GM12878 (cell line): ENCODE data around the gene MRPS23. TPM values are rescaled to one million over a fixed set of nuclear protein-coding genes. Genes with fewer than 3 reads are reported as not detected.

Experiments used
- ATAC-seq: fragments of 200-7000 bp; cut with Tn5 transposase; 3 replicates; pipeline ENCODE4 v1.9.1; 2020; ENCODE audit warnings: mild to moderate bottlenecking, moderate library complexity
- BruUV-seq: library from RNA; stranded (reverse); fragments of 400-500 nt; replicated peaks from 2 replicates; lab custom pipeline; 2021; lab: Mats Ljungman, UMichigan
- CTCF ChIA-PET: fragments of 300-600 bp; sonication (Branson Sonifier 250); formaldehyde crosslinking; extraction: SDS; loops from one replicate; lab custom pipeline; 2021; ENCODE audit warnings: inconsistent platforms; lab: Yijun Ruan, JAX
- POLR2A ChIA-PET: fragments of 350-600 bp; formaldehyde crosslinking; extraction: SDS; loops from one replicate; lab custom pipeline; 2021; ENCODE audit warnings: inconsistent platforms; lab: Charles Lee
- RAD21 ChIA-PET: fragments of 300-600 bp; sonication (Branson Sonifier 250); formaldehyde crosslinking; loops from one replicate; lab custom pipeline; 2023; ENCODE audit warnings: antibody characterized with exemption; ENCODE audit not compliant: unreplicated experiment; lab: Charles Lee
- SMC1A ChIA-PET: fragments of 300-600 bp; sonication (Branson Sonifier 250); formaldehyde crosslinking; loops from one replicate; lab custom pipeline; 2023; ENCODE audit not compliant: unreplicated experiment, uncharacterized antibody; lab: Charles Lee
- DNase-seq: peaks from one replicate; pipeline ENCODE4 v3.0.0-alpha.2; 2011; ENCODE audit warnings: low read depth, low spot score
- FAIRE-seq: peaks from 3 replicates; lab custom pipeline; 2011; peaks lifted over from hg19 to GRCh38; lab: Jason Lieb, UNC
- H2AFZ ChIP-seq: 2 replicates; pipeline ENCODE4 v1.6.0; 2011; ENCODE audit warnings: low read depth, low read length, control low read depth; ENCODE audit not compliant: control insufficient read depth
- H3K27ac ChIP-seq: 2 replicates; pipeline ENCODE4 v1.5.1; 2011; ENCODE audit warnings: control low read depth; ENCODE audit not compliant: control insufficient read depth, insufficient read depth
- H3K27me3 ChIP-seq, 2 experiments: replicated peaks in 1 of 2; 2 replicates each; pipeline versions ENCODE4 v1.6.0 to v1.6.1; 2011; ENCODE audit warnings: low read length in 1 of 2; ENCODE audit not compliant: control insufficient read depth in 2 of 2, insufficient read depth in 2 of 2
- H3K36me3 ChIP-seq, 2 experiments: 2 replicates each; pipeline ENCODE4 v1.5.1; 2011; ENCODE audit warnings: low read length in 1 of 2; ENCODE audit not compliant: control insufficient read depth in 2 of 2, insufficient read depth in 2 of 2
- H3K4me1 ChIP-seq: 2 replicates; pipeline ENCODE4 v1.6.1; 2011; ENCODE audit warnings: mild to moderate bottlenecking, low read length, moderate library complexity, mixed read lengths; ENCODE audit not compliant: control insufficient read depth, insufficient read depth
- H3K4me2 ChIP-seq: 2 replicates; pipeline ENCODE4 v1.6.0; 2011; ENCODE audit warnings: control low read depth; ENCODE audit not compliant: control insufficient read depth, insufficient read depth
- H3K4me3 ChIP-seq: fragments of 200-600 bp; sonication (generic); 2 replicates; pipeline ENCODE4 v1.5.1; 2016
- H3K79me2 ChIP-seq: 2 replicates; pipeline ENCODE4 v1.6.0; 2011; ENCODE audit warnings: low read length; ENCODE audit not compliant: control insufficient read depth, insufficient read depth
- H3K9ac ChIP-seq: 2 replicates; pipeline ENCODE4 v1.8.0; 2011; ENCODE audit warnings: low read length, control low read depth, mixed read lengths; ENCODE audit not compliant: control insufficient read depth, insufficient read depth
- H3K9me3 ChIP-seq: replicated peaks from 3 replicates; pipeline ENCODE4 v1.5.1; 2011; ENCODE audit warnings: mild to moderate bottlenecking, low read length; ENCODE audit not compliant: control insufficient read depth, insufficient read depth
- H4K20me1 ChIP-seq: 2 replicates; pipeline ENCODE4 v1.6.0; 2011; ENCODE audit not compliant: control insufficient read depth, insufficient read depth
- BCL11A ChIP-seq: IDR thresholded peaks from 2 replicates; pipeline ENCODE4 v1.6.1; 2011; ENCODE audit warnings: low read depth, low read length
- KDM1A ChIP-seq: fragments of 200-600 bp; sonication (generic); IDR thresholded peaks from 2 replicates; pipeline ENCODE4 v1.6.1; 2016; ENCODE audit warnings: borderline replicate concordance
- MEF2A ChIP-seq: IDR thresholded peaks from 2 replicates; pipeline ENCODE4 v1.6.1; 2011; ENCODE audit warnings: low read depth, mild to moderate bottlenecking, low read length, moderate library complexity; ENCODE audit not compliant: insufficient read depth
- MTA2 ChIP-seq: fragments of 450-650 bp; IDR thresholded peaks from 2 replicates; pipeline ENCODE4 v1.6.1; 2016; ENCODE audit warnings: low read depth, mild to moderate bottlenecking, moderate library complexity
- NFXL1 ChIP-seq: fragments of 450-650 bp; IDR thresholded peaks from 2 replicates; pipeline ENCODE4 v1.6.1; 2017; ENCODE audit warnings: antibody characterized with exemption, mild to moderate bottlenecking, borderline replicate concordance
- POLR2A ChIP-seq: IDR thresholded peaks from 2 replicates; pipeline ENCODE4 v1.6.1; 2011; ENCODE audit warnings: low read depth, mild to moderate bottlenecking, low read length
- RAD21 ChIP-seq: IDR thresholded peaks from 2 replicates; pipeline ENCODE4 v1.6.1; 2011; ENCODE audit warnings: mild to moderate bottlenecking, low read depth, low read length, moderate library complexity; ENCODE audit not compliant: insufficient read depth
- RELB ChIP-seq: fragments of 450-650 bp; IDR thresholded peaks from 2 replicates; pipeline ENCODE4 v1.6.1; 2017; ENCODE audit warnings: low read depth, mild to moderate bottlenecking, moderate library complexity
- RUNX3 ChIP-seq: IDR thresholded peaks from 2 replicates; pipeline ENCODE4 v1.6.1; 2012; ENCODE audit warnings: low read length, inconsistent platforms
- SMAD5 ChIP-seq: IDR thresholded peaks from 2 replicates; pipeline ENCODE4 v1.6.1; 2016; ENCODE audit warnings: antibody characterized with exemption, low read depth
- STAT3 ChIP-seq: IDR thresholded peaks from 2 replicates; pipeline ENCODE4 v1.6.1; 2011; ENCODE audit warnings: low read depth, low read length, improper control_type of control experiment
- ZNF592 ChIP-seq: fragments of 450-650 bp; IDR thresholded peaks from 2 replicates; pipeline ENCODE4 v1.6.1; 2017; ENCODE audit warnings: mild to moderate bottlenecking, moderate library complexity
- ZNF622 ChIP-seq: fragments of 450-650 bp; IDR thresholded peaks from 2 replicates; pipeline ENCODE4 v1.6.1; 2017; ENCODE audit warnings: mild to moderate bottlenecking, inconsistent platforms
- ZNF687 ChIP-seq: fragments of 450-650 bp; IDR thresholded peaks from 2 replicates; pipeline ENCODE4 v1.6.1; 2017; ENCODE audit warnings: mild to moderate bottlenecking, moderate library complexity
- ZSCAN29 ChIP-seq: fragments of 450-650 bp; IDR thresholded peaks from 2 replicates; pipeline ENCODE4 v1.6.1; 2017; ENCODE audit warnings: mild to moderate bottlenecking, moderate library complexity
- WGBS: methylation state at CpG from one replicate; pipeline ENCODE4 v1.1.6; 2016; ENCODE audit warnings: low lambda C conversion rate; ENCODE audit not compliant: insufficient replicate concordance, insufficient coverage; ENCODE audit errors: missing lambda C conversion rate; 5-methylcytosine and 5-hydroxymethylcytosine counted together
- in situ Hi-C: fragments of 300-500 bp; cut with MboI; formaldehyde crosslinking; loops from 9 replicates; pipeline ENCODE4 v1.14.3; 2018; ENCODE audit warnings: mixed read lengths
- intact Hi-C: fragments of 100-400 bp; cut with micrococcal nuclease; formaldehyde crosslinking; loops from one replicate; pipeline ENCODE4 v1.14.2; 2022; ENCODE audit not compliant: unreplicated experiment
- polyA plus RNA-seq, 11 experiments: library from polyadenylated mRNA; depleted of rRNA in 4 of 11; unstranded in 6 of 11; stranded (reverse) in 5 of 11; fragments of >200 nt; fragmentation: Nextera tagmentation in 4 of 11; fragmentation: Illumina TruSeq in 1 of 11; extraction: Ambion mirVana in 4 of 11; extraction: Trizol in 1 of 11; gene quantifications; 1 replicate in 1 of 11; 2 replicates in 10 of 11; pipeline versions ENCODE4 v1.2.1 to v1.2.3, GENCODE V29; 2011 to 2016; ENCODE audit warnings: inconsistent platforms in 2 of 11, missing spikeins in 2 of 11, low read depth in 1 of 11
- total RNA-seq, 4 experiments: library from RNA; depleted of rRNA in 3 of 4; stranded (reverse); fragments of >200 nt in 3 of 4; fragmentation: Illumina TruSeq in 1 of 4; extraction: Trizol in 1 of 4; gene quantifications; 2 replicates each; pipeline versions ENCODE4 v1.2.1 to v1.2.3, GENCODE V29; 2013 to 2021

Gene MRPS23
- total and polyA plus RNA-seq, 10 of the 15 experiments (the other 5 are each of a cell fraction or from before 2014, with no cell fraction given): 65.3 to 237 (median 87.9) TPM

- ATAC-seq: no peak
- whole genome bisulfite sequencing: 56% methylated on average over 8 of the region's 8 CpGs
- H4K20me1 ChIP-seq: no peaks in the 10 kb centered on the region; the same call in 1 of the 2 replicates
- H3K27me3 ChIP-seq: no peaks in the 10 kb centered on the region
- H3K4me1 ChIP-seq: peaks cover 30% of the 10 kb centered on the region
- H3K9me3 ChIP-seq: no peaks in the 10 kb centered on the region
- SMC1A ChIA-PET: interaction anchor here (0.8 to 7.8 kb wide), 8 partner anchors 8 to 216 kb away, joined by 3 to 111 read pairs (median 4); no protein-coding TSS in a partner anchor
- no peak overlapping the region for H2AFZ ChIP-seq
- CTCF ChIA-PET: interaction anchor here (0.8 to 9.4 kb wide), 8 partner anchors 35 to 652 kb away, joined by 3 to 92 read pairs (median 4); no protein-coding TSS in a partner anchor
- no peak overlapping the region for H3K4me2 ChIP-seq
- no peak for DNase-seq
- no peaks in the 10 kb centered on the region for H3K79me2 ChIP-seq
- FAIRE-seq: no peak
- no peaks in the 10 kb centered on the region for H3K36me3 ChIP-seq
- POLR2A ChIA-PET: no interaction called here
- intact Hi-C loops (no loop called here), in situ Hi-C loops (loop anchor here (10.0 kb wide), 1 partner anchor 99 kb away; no protein-coding TSS in a partner anchor)
- no peak overlapping the region for H3K27ac ChIP-seq
- H3K9ac ChIP-seq: no peak overlapping the region
- RAD21 ChIA-PET: interaction anchor here (1.0 to 1.7 kb wide), 4 partner anchors 35 to 104 kb away, joined by 3 read pairs; no protein-coding TSS in a partner anchor
- no peak overlapping the region for H3K4me3 ChIP-seq
- BruUV-seq: no TSS peak
- TF ChIP-seq POLR2A (no peak), RAD21 (no peak), MEF2A (no peak), ZNF592 (no peak), ZSCAN29 (no peak), ZNF687 (no peak), SMAD5 (no peak), RUNX3 (no peak), ZNF622 (no peak), MTA2 (no peak), STAT3 (no peak), BCL11A (no peak), KDM1A (no peak), NFXL1 (no peak), RELB (no peak)
These were observed 45.7 kb upstream of the MRPS23 start for GRCh38 chr17:57895382-57896060.
